AG09309 (cell line): Measurements from ENCODE around the gene CELSR1.
"Not testable (repeated sequence)": the region's sequence is repeated elsewhere in the genome, so short reads cannot be mapped to it uniquely, and the experiment has no call there.

ENCODE experiments used
- DNase-seq: peaks from one replicate; pipeline ENCODE4 v3.0.0-alpha.2; 2010; ENCODE audit warnings: low read depth
- H3K4me3 ChIP-seq: 2 replicates; pipeline ENCODE4 v1.5.1; 2011; ENCODE audit warnings: mild to moderate bottlenecking, low read depth, low read length, moderate library complexity; ENCODE audit not compliant: control insufficient read depth
- CTCF ChIP-seq: IDR thresholded peaks from 2 replicates; pipeline ENCODE4 v1.5.1; 2011; ENCODE audit warnings: mild to moderate bottlenecking, low read depth, low read length, inconsistent platforms; ENCODE audit not compliant: insufficient read depth, control insufficient read depth; ENCODE audit errors: missing control alignments

The CELSR1 gene

GRCh38 chr22:46509416-46510089, 27.9 kb downstream of the CELSR1 start:
- no peak for TF ChIP-seq CTCF
- no peak for DNase-seq
- no peak overlapping the region for H3K4me3 ChIP-seq

- no peak for TF ChIP-seq CTCF
- DNase-seq = no peak
- H3K4me3 ChIP-seq = no peak overlapping the region
These were observed 28.9 kb downstream of the CELSR1 start for GRCh38 chr22:46508491-46508999.

- DNase-seq = no peak
- no peak overlapping the region for H3K4me3 ChIP-seq
- no peak for TF ChIP-seq CTCF
These were observed 29.7 kb downstream of the CELSR1 start for GRCh38 chr22:46507451-46508425.

- no peak overlapping the region for H3K4me3 ChIP-seq
- DNase-seq = no peak
- no peak for TF ChIP-seq CTCF
These were observed 32.8 kb downstream of the CELSR1 start for GRCh38 chr22:46504584-46504983.

- no peak for TF ChIP-seq CTCF
- no peak for DNase-seq
- H3K4me3 ChIP-seq = no peak overlapping the region
These were observed 34.8 kb downstream of the CELSR1 start for GRCh38 chr22:46502440-46503175.

GRCh38 chr22:46501701-46502100, 35.7 kb downstream of the CELSR1 start:
- TF ChIP-seq CTCF = no peak
- DNase-seq = no peak
- H3K4me3 ChIP-seq = no peak overlapping the region

- H3K4me3 ChIP-seq, DNase-seq: not testable (repeated sequence)
These were observed 36.2 kb downstream of the CELSR1 start for GRCh38 chr22:46501265-46501664.
